GM06990 (cell line): Measurements from ENCODE around the gene DUSP5.

Experiments used
- DNase-seq: peaks from one replicate; pipeline ENCODE4 v3.0.0-alpha.2; 2011; ENCODE audit not compliant: insufficient read length; ENCODE audit errors: extremely low read depth
- H3K27me3 ChIP-seq: replicated peaks from 2 replicates; pipeline ENCODE4 v1.6.0; 2011; ENCODE audit warnings: low read length; ENCODE audit not compliant: control insufficient read depth, insufficient read depth
- H3K36me3 ChIP-seq: 2 replicates; pipeline ENCODE4 v1.5.1; 2011; ENCODE audit warnings: low read length; ENCODE audit not compliant: control insufficient read depth, insufficient read depth
- H3K4me3 ChIP-seq: replicated peaks from 2 replicates; pipeline ENCODE4 v1.5.1; 2011; ENCODE audit warnings: low read depth, mild to moderate bottlenecking, control low read depth, low read length
- CTCF ChIP-seq: IDR thresholded peaks from 2 replicates; pipeline ENCODE4 v1.5.1; 2011; ENCODE audit warnings: low read length, control low read depth, mild to moderate bottlenecking, inconsistent platforms; ENCODE audit not compliant: insufficient read depth, poor library complexity, severe bottlenecking

The DUSP5 gene

GRCh38 chr10:110508159-110508788, 10.6 kb downstream of the DUSP5 start:
- H3K36me3 ChIP-seq, result peaks cover 59% of the 10 kb centered on the region
- no peaks in the 10 kb centered on the region for H3K27me3 ChIP-seq
- no peak for TF ChIP-seq CTCF
- no peak for DNase-seq
- no peak overlapping the region for H3K4me3 ChIP-seq

- no peak overlapping the region for H3K4me3 ChIP-seq
- no peaks in the 10 kb centered on the region for H3K27me3 ChIP-seq
- peaks cover 60% of the 10 kb centered on the region for H3K36me3 ChIP-seq
- no peak for TF ChIP-seq CTCF
- no peak for DNase-seq
These were observed 11.3 kb downstream of the DUSP5 start for GRCh38 chr10:110508806-110509544.

- DNase-seq, result no peak
- peaks cover 60% of the 10 kb centered on the region for H3K36me3 ChIP-seq
- TF ChIP-seq CTCF, result no peak
- no peaks in the 10 kb centered on the region for H3K27me3 ChIP-seq
- no peak overlapping the region for H3K4me3 ChIP-seq
These were observed 11.9 kb downstream of the DUSP5 start for GRCh38 chr10:110509560-110509959.

- no peaks in the 10 kb centered on the region for H3K27me3 ChIP-seq
- DNase-seq, result no peak
- H3K36me3 ChIP-seq, result peaks cover 59% of the 10 kb centered on the region
- no peak for TF ChIP-seq CTCF
- no peak overlapping the region for H3K4me3 ChIP-seq
These were observed 12.4 kb downstream of the DUSP5 start for GRCh38 chr10:110510086-110510485.

- TF ChIP-seq CTCF, result no peak
- Histone ChIP-seq H3K27me3 (no peaks in the 10 kb centered on the region), H3K4me3 (no peak overlapping the region), H3K36me3 (peaks cover 59% of the 10 kb centered on the region)
- no peak for DNase-seq
These were observed 13.0 kb downstream of the DUSP5 start for GRCh38 chr10:110510730-110511129.
